NCI-H1417 treated with DMSO at 0.1 percent for 48 hours (cell line): ENCODE measurements around the gene IL1B.

Experiments
- DNase-seq: peaks from one replicate; lab custom pipeline; 2025; lab: John Stamatoyannopoulos, UW

IL1B gene

DNA sequence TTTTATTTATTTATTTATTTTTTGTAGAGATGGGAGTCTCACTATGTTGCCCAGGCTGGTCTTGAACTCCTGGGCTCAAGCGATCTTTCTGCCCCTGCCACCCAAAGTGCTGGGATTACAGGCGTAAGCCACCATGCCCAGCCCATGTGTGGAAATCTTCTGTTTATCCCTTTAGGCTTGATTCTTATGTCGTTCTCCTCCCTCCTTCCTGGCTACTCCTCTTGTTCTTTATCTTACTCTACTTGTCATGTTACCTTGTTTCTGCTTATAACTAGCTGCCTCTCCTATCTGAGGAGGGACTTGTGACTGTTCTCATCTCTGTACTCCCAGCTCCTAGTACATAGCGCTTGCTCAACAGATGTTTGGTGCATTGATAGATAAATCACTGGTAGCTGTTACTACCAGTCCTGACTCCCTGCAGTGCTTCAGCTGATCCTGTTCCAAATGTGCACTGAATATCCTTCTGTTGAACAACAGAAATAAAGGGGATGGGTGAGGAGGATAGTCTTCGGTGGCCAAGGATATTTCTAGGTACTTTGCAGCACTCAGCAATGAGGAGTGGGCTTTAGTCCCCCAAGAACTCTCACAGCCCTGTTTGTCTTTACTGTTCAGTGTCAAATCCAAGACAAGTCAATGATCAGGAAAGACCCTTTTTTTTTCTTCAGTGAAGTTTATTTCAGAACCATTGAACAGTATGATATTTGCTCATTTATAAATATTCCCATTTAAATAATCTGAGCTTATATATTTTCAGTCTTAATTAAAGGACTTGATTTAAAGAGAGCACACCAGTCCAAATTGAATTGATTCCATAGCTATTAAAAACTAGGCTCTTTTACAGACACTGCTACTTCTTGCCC is 7.2 kb downstream of the IL1B start:
- no peak for DNase-seq

DNA sequence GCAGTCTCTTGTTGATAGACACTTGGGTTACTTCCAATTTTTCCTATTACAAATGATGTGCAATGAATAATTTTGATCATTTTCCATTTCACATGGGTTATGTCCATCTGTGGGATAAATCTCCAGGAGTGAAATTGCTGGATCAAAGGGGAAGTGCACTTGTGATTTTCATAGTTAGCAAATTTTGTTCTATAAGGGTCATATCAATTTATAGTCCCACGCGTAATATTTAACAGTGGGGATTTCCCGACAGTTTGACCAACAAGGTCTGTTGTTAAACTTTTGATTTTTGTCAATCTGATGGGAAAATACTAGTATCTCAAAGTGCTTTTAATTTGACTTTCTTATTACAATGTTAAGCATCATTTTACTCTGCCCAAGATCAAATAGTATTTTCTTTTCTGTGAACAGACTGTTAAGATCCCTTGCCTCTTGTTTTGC is 8.3 kb downstream of the IL1B start:
- no peak for DNase-seq

DNA sequence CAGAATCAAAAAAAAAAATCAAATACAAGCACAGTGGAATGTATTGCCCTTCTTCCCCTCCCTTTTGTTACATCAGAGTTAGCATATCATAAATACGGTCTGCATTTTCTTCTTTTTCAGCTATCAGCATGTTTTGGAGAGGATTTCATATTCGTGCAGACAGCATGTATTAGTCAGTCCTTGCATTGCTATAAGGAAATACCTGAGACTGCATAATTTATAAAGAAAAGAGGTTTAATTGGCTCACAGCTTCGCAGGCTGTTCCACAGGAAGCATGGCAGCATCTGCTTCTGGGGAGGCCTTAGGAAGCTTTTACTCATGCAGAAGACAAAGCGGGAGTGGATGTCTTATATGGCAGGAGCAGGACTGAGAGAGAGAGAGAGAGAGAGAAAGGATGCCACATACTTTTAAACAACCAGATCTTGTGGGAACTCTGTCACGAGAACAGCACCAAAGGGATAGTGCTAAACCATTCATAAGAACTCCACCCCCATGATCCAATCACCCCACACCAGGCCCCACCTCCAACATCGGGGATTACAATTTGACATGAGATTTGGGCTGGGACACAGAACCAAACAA is 8.9 kb downstream of the IL1B start:
- DNase-seq = no peak

DNA sequence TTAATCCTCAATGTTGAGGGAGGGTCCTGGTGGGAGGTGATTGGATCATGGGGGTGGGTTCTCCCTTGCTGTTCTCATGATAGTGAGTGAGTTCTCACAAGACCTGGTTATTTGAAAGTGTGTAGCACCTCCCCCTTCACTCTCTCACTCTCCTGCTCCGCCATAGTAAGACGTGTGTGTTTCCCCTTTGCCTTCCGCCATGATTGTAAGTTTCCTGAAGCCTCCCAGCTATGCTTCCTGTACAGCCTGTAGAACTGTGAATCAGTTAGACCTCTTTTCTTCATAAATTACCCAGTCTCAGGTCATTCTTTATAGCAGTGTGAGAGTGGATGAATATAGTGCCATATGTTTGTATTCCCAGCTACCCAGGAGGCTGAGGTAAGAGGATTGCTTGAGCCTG is 9.6 kb downstream of the IL1B start:
- DNase-seq = no peak

DNA sequence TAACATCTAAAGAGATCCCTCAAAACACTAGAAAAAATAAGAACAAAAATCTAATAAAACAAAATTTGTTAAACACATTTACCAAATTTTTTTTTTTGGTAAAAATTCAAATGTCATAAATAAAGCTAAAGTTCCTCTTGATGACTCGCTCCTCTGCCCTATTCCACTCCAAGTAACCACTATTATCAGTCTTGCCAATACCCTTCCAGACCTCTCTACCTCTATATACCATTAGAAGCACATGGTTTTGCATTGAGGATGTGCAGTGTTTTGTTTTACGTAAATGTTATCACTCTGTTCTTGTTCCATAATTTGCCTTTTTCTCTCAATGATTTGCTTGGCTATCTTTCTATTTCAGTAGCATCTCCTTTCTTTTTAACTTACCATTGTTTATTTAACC is 10.9 kb downstream of the IL1B start:
- no peak for DNase-seq

DNA sequence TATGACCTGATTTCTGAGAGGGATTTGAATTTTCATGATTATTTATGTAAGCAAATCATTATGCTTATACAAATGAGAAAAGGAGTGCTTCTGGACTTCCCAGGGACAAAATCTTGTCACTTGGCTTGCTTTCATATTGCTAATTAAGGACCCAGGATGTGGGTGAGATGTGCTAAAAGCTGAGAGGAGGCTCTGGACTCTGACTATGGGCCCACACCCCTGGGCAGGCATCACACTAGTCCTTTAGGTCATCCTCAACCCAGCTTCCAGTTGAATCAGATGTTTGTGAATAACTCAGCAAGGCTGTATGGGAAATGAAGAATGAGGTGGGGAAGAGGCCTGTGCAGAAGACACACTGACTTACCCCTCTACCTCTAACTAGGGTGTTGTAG is 11.9 kb downstream of the IL1B start:
- no peak for DNase-seq

DNA sequence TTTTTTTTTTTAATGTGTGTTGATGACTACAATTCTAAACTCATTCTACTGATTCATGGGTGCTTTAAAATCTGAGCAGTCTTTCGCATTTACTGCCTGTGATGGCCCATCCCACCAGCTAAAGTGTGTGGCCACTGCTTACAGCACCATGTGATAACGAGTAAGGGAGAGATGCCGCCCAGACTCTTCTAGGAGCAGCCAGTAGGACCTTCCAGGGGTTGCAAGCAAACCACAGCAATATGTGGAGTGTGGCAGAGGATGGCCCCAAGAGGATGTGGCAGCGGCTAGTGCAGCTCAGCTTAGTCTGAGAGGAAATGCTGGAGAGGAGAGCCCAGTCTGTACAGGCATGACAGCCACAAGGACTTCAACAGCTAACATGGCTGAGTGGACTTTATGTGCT is 14.9 kb downstream of the IL1B start:
- no peak for DNase-seq

DNA sequence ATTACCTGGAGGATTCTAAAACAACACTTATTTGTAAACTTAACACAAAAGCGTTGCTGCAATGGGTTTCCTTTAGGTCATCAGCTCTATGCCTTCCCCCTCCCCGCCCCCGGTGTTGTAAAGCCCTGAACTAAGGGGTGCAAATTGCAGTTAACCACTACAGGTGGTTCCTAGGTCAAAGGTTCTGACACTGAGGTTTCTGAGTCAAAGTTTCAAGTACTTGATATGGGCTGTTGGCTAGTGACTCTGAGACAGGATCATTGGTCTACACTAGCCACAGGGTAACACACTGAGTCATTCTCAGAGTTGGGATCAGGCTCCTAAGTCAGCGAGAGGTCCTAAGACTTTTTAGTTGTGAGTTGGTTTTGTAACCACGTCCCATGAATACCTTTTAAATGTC is 15.4 kb downstream of the IL1B start:
- DNase-seq = no peak

DNA sequence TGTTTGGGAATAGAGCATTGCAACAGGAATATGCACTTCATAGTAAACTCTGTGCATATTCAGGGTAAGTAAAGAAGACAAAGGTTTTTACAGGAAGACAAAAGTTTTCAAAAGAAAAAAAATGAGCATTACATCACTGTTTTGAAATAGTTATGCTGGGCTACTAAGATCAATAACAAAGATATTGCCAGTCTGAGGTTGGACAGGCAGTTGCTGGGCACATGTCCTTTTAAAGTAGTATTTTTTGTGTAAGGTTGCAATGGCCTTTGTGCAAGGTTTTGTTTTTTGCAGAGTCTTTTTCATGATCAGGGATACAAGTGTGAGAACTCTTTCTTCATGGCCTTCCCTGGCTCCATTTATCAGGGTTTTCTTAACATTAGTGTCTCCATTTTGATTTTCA is 16.2 kb downstream of the IL1B start:
- no peak for DNase-seq

DNA sequence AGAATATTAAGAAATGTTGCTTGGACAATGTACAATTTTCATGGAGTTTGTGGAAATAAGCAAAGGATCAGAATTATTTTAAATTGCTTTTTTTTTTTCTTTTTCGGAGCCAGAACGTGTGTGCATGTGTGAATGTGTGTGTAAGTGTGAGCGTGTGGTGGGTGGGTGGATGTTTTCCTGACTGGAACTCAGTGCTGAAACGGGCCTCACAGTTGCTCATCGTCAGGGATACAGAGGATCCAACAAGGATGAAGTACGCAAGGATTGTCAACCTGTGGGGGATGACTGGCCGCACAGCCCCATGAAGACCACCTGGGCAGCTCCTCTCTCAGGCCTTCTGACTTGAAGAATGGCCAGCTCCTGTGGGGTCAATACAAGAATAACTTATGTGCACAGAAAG is 17.5 kb downstream of the IL1B start:
- DNase-seq = no peak

DNA sequence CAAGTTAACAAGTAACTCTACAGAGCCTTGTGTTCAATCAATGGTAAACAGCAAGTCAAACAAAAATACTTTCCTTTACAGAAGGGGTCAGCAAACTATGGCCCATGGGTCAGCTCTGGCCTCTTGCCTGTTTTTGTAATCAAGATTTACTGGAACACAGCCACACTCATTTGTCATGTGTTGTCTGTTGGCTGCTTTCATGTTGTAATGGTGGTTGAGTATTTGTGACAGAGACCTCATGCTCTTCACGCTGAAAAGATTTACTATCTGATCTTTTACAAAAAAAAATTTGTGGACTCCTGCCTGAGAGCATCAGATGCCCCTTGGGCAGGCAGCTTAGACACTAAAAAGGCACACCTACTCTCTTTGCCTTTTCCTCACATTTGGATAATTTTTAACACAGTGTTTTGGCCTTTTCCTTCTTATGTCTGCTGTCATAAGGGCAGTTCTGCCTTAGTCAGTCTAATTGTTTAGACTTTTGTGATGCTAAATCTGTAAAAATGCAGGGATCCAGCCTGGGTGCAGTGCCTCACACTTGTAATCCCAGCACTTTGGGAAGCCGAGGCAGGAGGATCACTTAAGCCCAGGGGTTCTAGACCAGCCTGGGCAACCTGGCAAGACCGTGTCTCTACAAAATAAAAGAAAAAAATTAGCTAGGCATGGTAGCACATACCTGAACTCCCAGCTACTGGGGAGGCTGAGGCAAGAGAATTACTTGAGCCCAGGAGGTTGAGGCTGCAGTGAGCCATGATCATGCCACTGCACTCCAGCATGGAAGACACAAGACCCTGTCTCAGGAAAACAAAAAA is 18.3 kb downstream of the IL1B start:
- no peak for DNase-seq

DNA sequence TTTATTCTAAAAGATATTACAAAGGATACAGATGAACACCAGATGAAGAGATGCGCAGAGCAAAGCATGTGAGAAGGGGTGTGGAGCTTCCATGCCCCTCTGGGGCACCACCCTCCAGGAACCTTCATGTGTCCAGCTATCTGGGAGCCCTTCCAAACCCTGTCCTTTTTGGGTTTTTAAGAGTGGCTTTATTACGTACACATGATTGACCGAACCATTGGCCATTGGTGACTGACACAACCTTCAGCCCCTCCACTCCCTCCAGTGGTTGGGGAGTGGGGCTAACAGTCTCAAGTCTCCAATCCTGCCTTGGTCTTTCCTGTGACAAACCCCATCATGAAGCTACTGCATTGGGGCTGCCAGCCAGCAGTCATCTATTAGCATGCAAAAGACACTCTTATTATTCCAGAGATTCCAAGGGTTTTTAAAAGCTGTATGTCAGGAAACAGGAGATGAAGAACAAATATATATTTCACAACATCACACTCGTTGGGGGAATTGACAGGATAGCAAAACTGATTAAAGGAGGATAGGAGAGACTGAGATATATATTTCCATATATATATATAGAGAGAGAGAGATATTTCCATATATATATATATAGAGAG is 19.4 kb downstream of the IL1B start:
- DNase-seq = no peak

DNA sequence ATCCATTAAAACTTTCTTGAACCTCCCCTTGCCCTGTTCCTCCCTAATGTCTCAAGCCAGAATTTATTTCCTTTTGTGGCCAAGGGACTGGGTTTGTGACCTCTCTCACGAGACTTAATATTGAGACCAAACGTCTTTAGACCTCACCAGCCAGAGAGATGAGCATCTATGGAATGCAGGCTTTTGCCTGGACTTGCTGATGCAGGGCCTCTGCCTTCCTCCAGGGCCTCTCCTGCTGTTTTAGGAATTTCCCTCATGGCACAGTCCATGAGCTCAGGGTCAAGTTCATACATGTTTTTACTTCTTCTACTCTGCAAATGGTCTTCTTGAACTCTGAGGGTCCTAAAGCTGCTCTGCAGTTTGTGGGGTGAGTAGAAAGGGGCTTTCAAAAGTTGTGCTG is 22.3 kb downstream of the IL1B start:
- no peak for DNase-seq

DNA sequence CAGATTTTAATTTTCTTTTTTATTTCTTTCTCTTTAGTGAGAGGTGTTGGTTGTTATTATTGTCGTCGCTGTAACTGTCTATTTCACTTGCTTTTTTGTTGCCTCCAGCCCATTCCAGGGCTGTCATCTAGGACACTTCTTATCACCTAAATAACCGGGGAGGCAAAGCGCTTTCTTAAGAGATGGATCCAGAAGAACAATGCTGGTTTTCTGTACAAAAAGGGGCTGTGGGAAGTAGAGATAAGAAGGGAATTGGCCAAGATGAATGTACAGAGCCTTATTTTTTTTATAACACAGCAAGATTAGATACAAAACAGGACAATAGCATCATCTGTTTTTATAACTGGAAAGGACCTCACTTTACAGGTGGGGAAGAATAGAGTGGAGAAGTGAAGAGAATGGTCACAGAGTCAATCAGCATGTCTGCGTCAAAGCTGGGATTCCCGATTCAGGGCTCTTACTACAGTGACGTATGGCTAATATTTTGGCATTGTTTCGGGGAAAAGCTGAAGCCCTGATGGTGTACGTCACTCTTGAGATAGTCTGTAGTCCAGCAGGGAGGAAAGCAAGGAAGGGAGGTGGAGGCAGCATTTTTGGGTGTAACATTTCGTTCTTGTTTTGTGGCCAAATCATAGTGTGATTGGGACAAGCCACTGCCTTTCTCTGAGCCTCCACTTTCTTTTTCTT is 23.2 kb downstream of the IL1B start:
- no peak for DNase-seq

DNA sequence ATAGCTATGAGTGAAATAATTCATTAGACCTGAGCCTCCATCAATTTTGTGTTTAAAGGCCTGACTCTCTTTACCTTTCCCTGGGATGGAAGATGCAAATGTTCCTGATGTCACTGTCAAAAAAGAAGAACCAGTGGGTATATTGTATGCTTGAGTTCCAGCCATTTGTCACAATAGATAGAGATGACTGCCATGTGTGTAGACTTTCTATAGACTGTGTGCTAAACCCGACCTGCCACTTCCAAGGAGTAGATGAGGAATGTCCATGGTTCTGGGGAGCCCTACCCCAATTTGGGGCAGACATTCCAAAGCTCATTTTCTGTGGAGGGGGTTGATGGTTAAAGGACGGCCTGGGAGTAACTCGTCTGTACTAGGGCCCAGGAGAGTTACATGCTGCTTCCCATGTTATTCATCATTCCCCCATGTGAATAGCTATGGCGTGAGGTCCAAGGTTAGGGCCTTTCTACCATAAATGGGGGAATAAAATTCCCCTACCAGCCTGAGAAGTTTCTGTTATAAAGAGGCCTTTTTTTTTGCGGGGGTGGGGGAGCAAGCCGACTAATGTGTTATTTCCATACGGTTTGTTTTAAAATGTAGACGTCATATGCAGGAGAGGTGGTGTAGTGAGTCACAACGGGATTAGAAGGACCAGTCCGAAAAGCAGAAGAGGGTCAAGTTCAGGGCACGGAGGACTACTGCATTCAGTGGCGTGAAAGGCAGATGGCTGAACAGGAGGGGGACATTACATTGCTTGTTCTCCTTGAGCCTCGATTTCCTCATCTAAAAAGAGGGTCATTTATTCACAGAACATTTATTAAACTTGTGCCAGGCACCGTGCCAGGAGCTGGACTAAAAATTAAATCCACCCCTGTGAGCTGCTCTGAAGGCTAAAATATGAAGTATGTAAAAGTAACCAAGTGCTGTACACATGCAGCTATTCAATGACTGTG is 24.0 kb downstream of the IL1B start:
- no peak for DNase-seq

DNA sequence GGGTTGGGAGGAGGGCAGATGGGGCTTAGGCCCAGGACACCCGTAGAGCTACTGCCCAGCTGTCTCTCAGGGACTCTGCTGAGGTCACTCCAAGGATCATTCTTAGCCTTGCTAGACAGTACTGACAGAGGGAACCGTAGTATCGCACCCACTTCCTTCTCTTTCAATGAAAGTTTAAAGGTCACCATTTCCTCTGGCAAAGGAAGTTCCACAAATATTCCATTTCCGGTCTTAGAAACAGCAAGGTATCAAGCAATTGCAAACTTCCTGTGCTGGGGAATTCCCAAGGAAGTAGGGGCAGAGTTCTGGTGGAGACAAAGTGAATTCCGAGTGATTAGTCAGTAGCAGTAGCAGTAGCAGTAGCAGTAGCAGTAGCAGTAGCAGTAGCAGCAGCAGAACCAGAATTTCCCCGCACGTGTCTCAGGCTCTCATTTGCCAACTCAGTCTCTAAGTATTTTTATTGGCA is 24.7 kb downstream of the IL1B start:
- no peak for DNase-seq

DNA sequence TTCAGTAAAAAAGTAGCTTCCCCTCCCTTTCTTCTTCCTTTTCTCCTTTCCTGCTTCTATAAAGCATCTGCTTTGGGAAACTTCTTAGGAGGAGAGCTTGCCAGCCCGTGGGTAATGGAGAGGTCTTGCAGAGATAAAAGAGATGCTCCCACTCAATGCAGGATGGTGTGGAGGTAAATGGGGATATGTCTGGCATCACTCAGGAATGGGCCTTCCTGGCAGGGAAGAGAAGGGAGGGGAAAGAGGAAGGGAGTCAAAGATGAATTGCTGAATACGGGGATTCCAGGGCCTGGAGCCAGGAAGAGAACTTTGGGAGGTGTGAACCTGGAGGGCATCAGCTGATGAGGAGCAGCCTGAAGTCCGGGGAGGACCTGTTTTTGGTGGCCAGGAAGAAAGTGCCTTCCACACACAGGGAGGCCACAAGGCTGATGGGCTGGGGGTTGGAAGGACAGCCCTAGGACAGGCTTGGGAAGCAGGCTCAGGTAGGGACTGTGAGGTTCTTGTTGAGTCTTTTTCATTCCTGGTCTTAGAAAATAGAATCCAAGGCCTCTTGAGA is 25.2 kb downstream of the IL1B start:
- DNase-seq = no peak

DNA sequence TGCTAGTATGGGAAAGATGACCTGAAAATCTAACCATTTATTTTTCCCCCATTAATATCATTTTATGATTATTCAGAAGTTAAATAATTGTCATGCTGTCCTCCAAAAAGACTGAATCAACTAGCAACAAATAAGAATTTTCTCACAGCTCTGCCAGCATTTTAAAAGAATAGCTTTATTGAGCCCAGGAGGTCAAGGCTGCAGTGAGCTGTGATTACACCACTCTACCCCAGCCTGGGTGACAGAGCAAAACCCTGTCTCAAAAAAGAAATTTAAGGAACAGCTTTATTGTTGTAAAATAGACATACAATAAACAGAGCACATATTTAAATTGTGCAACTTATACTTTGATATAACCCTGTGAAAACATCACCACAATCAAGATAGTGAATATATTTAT is 27.5 kb downstream of the IL1B start:
- no peak for DNase-seq

DNA sequence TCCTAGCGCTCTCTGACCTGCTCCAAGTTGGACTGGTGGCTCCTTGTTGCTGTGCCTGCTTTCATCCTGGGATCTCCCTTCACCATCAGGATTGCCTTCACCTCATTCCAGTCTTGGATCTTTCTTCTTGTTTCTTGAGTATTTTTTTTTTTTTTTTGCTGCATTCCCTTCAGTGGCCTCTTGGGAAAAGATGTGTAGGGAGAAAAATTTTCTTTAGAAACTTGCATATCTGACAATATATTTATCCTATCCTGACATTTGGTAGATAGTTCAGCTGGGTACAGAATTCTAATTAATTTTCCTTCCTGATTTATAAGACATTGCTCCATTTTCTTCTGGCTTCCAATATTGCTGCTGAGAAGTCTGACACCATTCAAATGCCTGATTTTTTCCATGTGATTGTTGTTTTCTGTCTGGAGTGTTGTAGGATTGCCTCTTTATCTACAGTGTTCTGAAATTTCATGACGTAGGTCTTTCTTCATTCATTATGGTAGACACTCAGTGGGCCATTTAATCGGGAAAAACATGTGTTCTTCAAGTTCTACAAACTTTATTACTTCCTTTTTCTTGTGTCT is 29.3 kb downstream of the IL1B start:
- DNase-seq = no peak

DNA sequence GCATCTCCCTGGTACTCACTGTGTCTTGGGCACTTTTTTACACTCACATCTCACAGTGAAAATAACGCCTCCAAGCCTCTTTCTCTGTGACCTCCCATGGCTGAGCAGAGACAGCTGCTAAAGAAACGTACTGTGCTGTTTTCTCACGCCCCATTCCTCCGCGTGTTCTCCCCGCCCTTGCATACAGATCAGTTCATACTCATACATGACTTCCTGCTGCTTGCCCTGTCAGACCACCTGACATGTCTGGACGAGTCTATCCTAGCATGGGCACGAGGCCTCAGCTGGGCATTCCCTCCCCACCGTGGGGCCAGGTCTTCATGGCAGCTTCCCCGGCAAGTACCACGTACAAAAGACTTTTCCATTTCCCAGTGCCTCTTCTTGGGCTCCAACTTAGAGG is 31.0 kb downstream of the IL1B start:
- DNase-seq = no peak
